H9 (cell line): ENCODE data around the gene RAB6A. TPM values are rescaled to one million over a fixed set of nuclear protein-coding genes. Genes with fewer than 3 reads are reported as not detected.

Experiments used
- DNase-seq: peaks from one replicate; pipeline ENCODE4 v3.0.0-alpha.2; 2017
- H2AFZ ChIP-seq: one replicate; pipeline ENCODE4 v1.6.1; 2013; ENCODE audit warnings: mild to moderate bottlenecking, low read length, control low read depth, moderate library complexity
- H2AK5ac ChIP-seq: 2 replicates; pipeline ENCODE4 v1.6.1; 2013; ENCODE audit warnings: low read length, control low read depth, mixed read lengths; ENCODE audit not compliant: insufficient read length
- H2BK120ac ChIP-seq: one replicate; pipeline ENCODE4 v1.6.1; 2013; ENCODE audit warnings: low read depth, mild to moderate bottlenecking, low read length, control low read depth, inconsistent platforms; ENCODE audit not compliant: poor library complexity, severe bottlenecking
- H2BK12ac ChIP-seq: 2 replicates; pipeline ENCODE4 v1.6.1; 2013; ENCODE audit warnings: low read length, control low read depth, mixed read lengths, low read depth; ENCODE audit not compliant: insufficient read length
- H2BK15ac ChIP-seq: 2 replicates; pipeline ENCODE4 v1.6.1; 2013; ENCODE audit warnings: low read depth, low read length, control low read depth
- H2BK20ac ChIP-seq: one replicate; pipeline ENCODE4 v1.6.1; 2013; ENCODE audit warnings: low read depth, mild to moderate bottlenecking, low read length, control low read depth, inconsistent platforms; ENCODE audit not compliant: poor library complexity, severe bottlenecking
- H2BK5ac ChIP-seq: 2 replicates; pipeline ENCODE4 v1.6.1; 2013; ENCODE audit warnings: low read length, control low read depth, mixed read lengths; ENCODE audit not compliant: insufficient read length
- H3K14ac ChIP-seq: 2 replicates; pipeline ENCODE4 v1.6.1; 2013; ENCODE audit warnings: low read length, control low read depth; ENCODE audit not compliant: insufficient read depth
- H3K18ac ChIP-seq: 2 replicates; pipeline ENCODE4 v1.6.1; 2013; ENCODE audit warnings: low read depth, mild to moderate bottlenecking, mixed read lengths, low read length, control low read depth; ENCODE audit not compliant: insufficient read length
- H3K23ac ChIP-seq: 2 replicates; pipeline ENCODE4 v1.6.1; 2013; ENCODE audit warnings: low read length, control low read depth, mixed read lengths, low read depth; ENCODE audit not compliant: insufficient read length
- H3K23me2 ChIP-seq: 2 replicates; pipeline ENCODE4 v1.6.1; 2013; ENCODE audit warnings: low read depth, mild to moderate bottlenecking, mixed read lengths, low read length, control low read depth; ENCODE audit not compliant: insufficient read length, poor library complexity, severe bottlenecking
- H3K27ac ChIP-seq: 2 replicates; pipeline ENCODE4 v1.5.1; 2013; ENCODE audit warnings: low read length, control low read depth, mixed read lengths, low read depth; ENCODE audit not compliant: insufficient read length
- H3K27me3 ChIP-seq: 2 replicates; pipeline ENCODE4 v1.6.1; 2013; ENCODE audit warnings: low read length, control low read depth, inconsistent platforms; ENCODE audit not compliant: insufficient read depth
- H3K4ac ChIP-seq: 2 replicates; pipeline ENCODE4 v1.6.1; 2013; ENCODE audit warnings: low read depth, mild to moderate bottlenecking, control low read depth, inconsistent platforms, low read length, moderate library complexity
- H3K4me1 ChIP-seq: 2 replicates; pipeline ENCODE4 v1.6.1; 2013; ENCODE audit warnings: low read length, control low read depth, inconsistent platforms; ENCODE audit not compliant: insufficient read depth
- H3K4me2 ChIP-seq: 2 replicates; pipeline ENCODE4 v1.6.1; 2013; ENCODE audit warnings: low read length, control low read depth, mixed read lengths; ENCODE audit not compliant: insufficient read length, insufficient read depth
- H3K56ac ChIP-seq: 2 replicates; pipeline ENCODE4 v1.6.1; 2013; ENCODE audit warnings: low read depth, mild to moderate bottlenecking, mixed read lengths, low read length, control low read depth; ENCODE audit not compliant: insufficient read length
- H3K79me1 ChIP-seq: 2 replicates; pipeline ENCODE4 v1.6.1; 2013; ENCODE audit warnings: low read depth, mild to moderate bottlenecking, moderate library complexity, low read length, control low read depth, inconsistent platforms; ENCODE audit not compliant: insufficient read depth, poor library complexity, severe bottlenecking
- H3K79me2 ChIP-seq: 2 replicates; pipeline ENCODE4 v1.6.1; 2013; ENCODE audit warnings: low read length, control low read depth, inconsistent platforms; ENCODE audit not compliant: insufficient read depth
- H3K9ac ChIP-seq: 2 replicates; pipeline ENCODE4 v1.6.1; 2013; ENCODE audit warnings: low read length, control low read depth, mixed read lengths; ENCODE audit not compliant: insufficient read length; ENCODE audit errors: extremely low read depth
- H3K9me3 ChIP-seq: one replicate; pipeline ENCODE4 v1.6.1; 2013; ENCODE audit warnings: low read depth, low read length, inconsistent platforms; ENCODE audit not compliant: control insufficient read depth
- H3T11ph ChIP-seq: one replicate; pipeline ENCODE4 v1.6.1; 2013; ENCODE audit warnings: mild to moderate bottlenecking, low read length, control low read depth, inconsistent platforms
- H4K20me1 ChIP-seq: one replicate; pipeline ENCODE4 v1.6.1; 2013; ENCODE audit not compliant: control insufficient read depth, insufficient read length, insufficient read depth
- H4K5ac ChIP-seq: 2 replicates; pipeline ENCODE4 v1.6.1; 2013; ENCODE audit warnings: low read depth, mild to moderate bottlenecking, mixed read lengths, low read length, control low read depth; ENCODE audit not compliant: insufficient read length
- H4K8ac ChIP-seq: replicated peaks from 2 replicates; pipeline ENCODE4 v1.6.1; 2013; ENCODE audit warnings: low read length, control low read depth, mixed read lengths, low read depth; ENCODE audit not compliant: insufficient read length
- H4K91ac ChIP-seq: 2 replicates; pipeline ENCODE4 v1.6.1; 2013; ENCODE audit warnings: low read depth, mild to moderate bottlenecking, moderate library complexity, mixed read lengths, low read length, control low read depth; ENCODE audit not compliant: insufficient read length
- H3K27ac Mint-ChIP-seq, 3 experiments: 2 replicates in 2 of 3; 3 replicates in 1 of 3; pipeline ENCODE4 v1.8.0; 2020 to 2021; ENCODE audit warnings: mixed read lengths in 3 of 3, mild to moderate bottlenecking in 1 of 3, moderate library complexity in 1 of 3
- H3K27me3 Mint-ChIP-seq: 2 replicates; pipeline ENCODE4 v1.8.0; 2021; ENCODE audit warnings: low read depth, mild to moderate bottlenecking, moderate library complexity, mixed read lengths
- H3K36me3 Mint-ChIP-seq, 3 experiments: 2 replicates in 2 of 3; 3 replicates in 1 of 3; pipeline ENCODE4 v1.8.0; 2020 to 2021; ENCODE audit warnings: low read depth in 3 of 3, mixed read lengths in 3 of 3; ENCODE audit not compliant: insufficient read depth in 1 of 3
- H3K4me1 Mint-ChIP-seq, 2 experiments: 2 replicates each; pipeline ENCODE4 v1.8.0; 2020; ENCODE audit warnings: mixed read lengths in 2 of 2
- H3K4me3 Mint-ChIP-seq, 2 experiments: 2 replicates in 1 of 2; 3 replicates in 1 of 2; pipeline ENCODE4 v1.8.0; 2020 to 2021; ENCODE audit warnings: mild to moderate bottlenecking in 2 of 2, mixed read lengths in 2 of 2, moderate library complexity in 1 of 2
- H3K9me3 Mint-ChIP-seq, 2 experiments: 2 replicates in 1 of 2; 3 replicates in 1 of 2; pipeline ENCODE4 v1.8.0; 2020; ENCODE audit warnings: mild to moderate bottlenecking in 2 of 2, mixed read lengths in 2 of 2, moderate library complexity in 1 of 2
- total RNA-seq: library from RNA; stranded (reverse); gene quantifications from 2 replicates; pipeline ENCODE4 v1.2.1, GENCODE V29; 2021
- TF ChIP-seq, protein P1 (sequence below): fragments of 200-600 bp; sonication (generic); conservative IDR thresholded peaks from 3 replicates; pipeline ENCODE4 v1.8.0; 2021; ENCODE audit warnings: antibody characterized with exemption, mild to moderate bottlenecking

The RAB6A gene
- total RNA-seq, 1 experiment from 2014 or later, result 72.8 TPM

DNA sequence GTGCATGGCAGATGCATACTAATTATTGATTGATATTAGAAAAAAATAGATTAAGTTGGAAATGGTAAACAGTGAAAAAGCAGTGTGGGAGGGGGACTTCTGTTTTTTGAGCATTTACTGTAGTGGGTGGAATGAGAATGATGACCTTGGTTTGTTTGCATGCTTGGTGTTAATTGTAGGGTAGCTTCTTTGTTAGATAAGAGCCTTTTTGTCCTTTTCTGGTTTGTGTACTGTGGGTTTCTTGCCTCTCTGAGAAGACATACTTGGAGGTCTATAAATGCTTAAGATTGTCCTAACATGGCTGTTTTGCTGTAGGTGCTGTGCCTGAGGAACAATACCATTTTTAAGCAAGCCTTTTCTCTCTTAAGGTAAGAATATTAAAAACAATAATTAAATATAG, 43.8 kb upstream of the RAB6A start:
- H3K79me2 ChIP-seq, result no peaks in the 10 kb centered on the region

More for the DNA sequence above, 43.8 kb upstream of the RAB6A start:
- no peaks in the 10 kb centered on the region for H3K9me3 Mint-ChIP-seq
- Histone ChIP-seq H3K9me3 (no peaks in the 10 kb centered on the region), H3K27me3 (no peaks in the 10 kb centered on the region), H3K56ac (no peak overlapping the region), H3K9ac (no peak overlapping the region), H4K20me1 (no peaks in the 10 kb centered on the region), H4K8ac (no peak overlapping the region), H3K79me1 (peaks cover 3% of the 10 kb centered on the region), H3K18ac (no peak overlapping the region), H3K4me2 (no peak overlapping the region), H2BK12ac (no peak overlapping the region), H4K5ac (no peak overlapping the region), H2BK5ac (no peak overlapping the region), H2AK5ac (no peak overlapping the region), H3K14ac (no peak overlapping the region), H2BK20ac (no peak overlapping the region), H2BK15ac (no peak overlapping the region), H3K4me1 (no peaks in the 10 kb centered on the region), H2AFZ (no peak overlapping the region), H3K23ac (no peak overlapping the region), H3K27ac (no peak overlapping the region), H3K23me2 (no peaks in the 10 kb centered on the region), H3K4ac (no peak overlapping the region), H4K91ac (no peak overlapping the region), H3T11ph (no peak overlapping the region), H2BK120ac (no peak overlapping the region)
- H3K4me1 Mint-ChIP-seq, result no peaks in the 10 kb centered on the region
- peak overlapping the region in 2 of 3 experiments; percentile 17 to 56; a peak in 3 of 7 replicates for H3K27ac Mint-ChIP-seq
- no peak overlapping the region for H3K4me3 Mint-ChIP-seq
- DNase-seq, result no peak
- H3K27me3 Mint-ChIP-seq, result no peaks in the 10 kb centered on the region
- TF ChIP-seq, protein P1, sequence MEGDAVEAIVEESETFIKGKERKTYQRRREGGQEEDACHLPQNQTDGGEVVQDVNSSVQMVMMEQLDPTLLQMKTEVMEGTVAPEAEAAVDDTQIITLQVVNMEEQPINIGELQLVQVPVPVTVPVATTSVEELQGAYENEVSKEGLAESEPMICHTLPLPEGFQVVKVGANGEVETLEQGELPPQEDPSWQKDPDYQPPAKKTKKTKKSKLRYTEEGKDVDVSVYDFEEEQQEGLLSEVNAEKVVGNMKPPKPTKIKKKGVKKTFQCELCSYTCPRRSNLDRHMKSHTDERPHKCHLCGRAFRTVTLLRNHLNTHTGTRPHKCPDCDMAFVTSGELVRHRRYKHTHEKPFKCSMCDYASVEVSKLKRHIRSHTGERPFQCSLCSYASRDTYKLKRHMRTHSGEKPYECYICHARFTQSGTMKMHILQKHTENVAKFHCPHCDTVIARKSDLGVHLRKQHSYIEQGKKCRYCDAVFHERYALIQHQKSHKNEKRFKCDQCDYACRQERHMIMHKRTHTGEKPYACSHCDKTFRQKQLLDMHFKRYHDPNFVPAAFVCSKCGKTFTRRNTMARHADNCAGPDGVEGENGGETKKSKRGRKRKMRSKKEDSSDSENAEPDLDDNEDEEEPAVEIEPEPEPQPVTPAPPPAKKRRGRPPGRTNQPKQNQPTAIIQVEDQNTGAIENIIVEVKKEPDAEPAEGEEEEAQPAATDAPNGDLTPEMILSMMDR, result no peak
- H3K36me3 Mint-ChIP-seq, result peaks cover 4 to 20% (median 8%) of the 10 kb centered on the region in 3 experiments; a peak in 4 of 7 replicates
